MCF 10A (cell line): Measurements from ENCODE around the gene SPOCD1. TPM values are rescaled to one million over a fixed set of nuclear protein-coding genes. Genes with fewer than 3 reads are reported as not detected.

Source experiments
- BruUV-seq: library from RNA; stranded (reverse); fragments of 400-500 nt; replicated peaks from 2 replicates; lab custom pipeline; 2021; lab: Mats Ljungman, UMichigan
- CTCF ChIA-PET: fragments of 300-600 bp; sonication (Branson Sonifier 250); formaldehyde crosslinking; extraction: SDS; loops from one replicate; lab custom pipeline; 2021; ENCODE audit warnings: antibody characterized with exemption, inconsistent platforms; lab: Yijun Ruan, JAX
- POLR2A ChIA-PET: fragments of 300-600, 350-650 bp; sonication (Branson Sonifier 250); formaldehyde crosslinking; extraction: SDS; loops from one replicate; lab custom pipeline; 2020; ENCODE audit warnings: antibody characterized with exemption, inconsistent platforms; lab: Yijun Ruan, JAX
- DNase-seq: peaks from one replicate; pipeline ENCODE4 v3.0.0-alpha.2; 2018; ENCODE audit not compliant: unreplicated experiment
- H3K27ac Mint-ChIP-seq: one replicate; pipeline ENCODE4 v1.8.0; 2022; ENCODE audit warnings: mild to moderate bottlenecking, low read depth, mixed read lengths; ENCODE audit not compliant: unreplicated experiment
- H3K27me3 Mint-ChIP-seq: one replicate; pipeline ENCODE4 v1.8.0; 2022; ENCODE audit warnings: mixed read lengths; ENCODE audit not compliant: insufficient read depth, unreplicated experiment
- H3K36me3 Mint-ChIP-seq: one replicate; pipeline ENCODE4 v1.8.0; 2022; ENCODE audit warnings: mild to moderate bottlenecking, moderate library complexity, mixed read lengths; ENCODE audit not compliant: insufficient read depth, unreplicated experiment
- H3K4me1 Mint-ChIP-seq: one replicate; pipeline ENCODE4 v1.8.0; 2022; ENCODE audit warnings: mixed read lengths; ENCODE audit not compliant: insufficient read depth, unreplicated experiment
- H3K4me3 Mint-ChIP-seq: one replicate; pipeline ENCODE4 v1.8.0; 2022; ENCODE audit warnings: mild to moderate bottlenecking, moderate library complexity, mixed read lengths; ENCODE audit not compliant: unreplicated experiment
- H3K9me3 Mint-ChIP-seq: one replicate; pipeline ENCODE4 v1.8.0; 2022; ENCODE audit warnings: mixed read lengths; ENCODE audit not compliant: unreplicated experiment
- intact Hi-C: fragments of 100-400 bp; cut with micrococcal nuclease; formaldehyde crosslinking; loops from 2 replicates; pipeline ENCODE4 v1.14.1; 2022
- total RNA-seq: library from RNA; stranded (reverse); gene quantifications from 2 replicates; pipeline ENCODE4 v1.2.3, GENCODE V29; 2022
- TF ChIP-seq, protein P1 (sequence below): fragments of 200-600 bp; IDR thresholded peaks from one replicate; pipeline ENCODE4 v1.8.0; 2022; ENCODE audit warnings: antibody characterized with exemption, mild to moderate bottlenecking; ENCODE audit not compliant: unreplicated experiment

SPOCD1 gene
- total RNA-seq, 1 experiment from 2014 or later = 0.47 TPM

DNA sequence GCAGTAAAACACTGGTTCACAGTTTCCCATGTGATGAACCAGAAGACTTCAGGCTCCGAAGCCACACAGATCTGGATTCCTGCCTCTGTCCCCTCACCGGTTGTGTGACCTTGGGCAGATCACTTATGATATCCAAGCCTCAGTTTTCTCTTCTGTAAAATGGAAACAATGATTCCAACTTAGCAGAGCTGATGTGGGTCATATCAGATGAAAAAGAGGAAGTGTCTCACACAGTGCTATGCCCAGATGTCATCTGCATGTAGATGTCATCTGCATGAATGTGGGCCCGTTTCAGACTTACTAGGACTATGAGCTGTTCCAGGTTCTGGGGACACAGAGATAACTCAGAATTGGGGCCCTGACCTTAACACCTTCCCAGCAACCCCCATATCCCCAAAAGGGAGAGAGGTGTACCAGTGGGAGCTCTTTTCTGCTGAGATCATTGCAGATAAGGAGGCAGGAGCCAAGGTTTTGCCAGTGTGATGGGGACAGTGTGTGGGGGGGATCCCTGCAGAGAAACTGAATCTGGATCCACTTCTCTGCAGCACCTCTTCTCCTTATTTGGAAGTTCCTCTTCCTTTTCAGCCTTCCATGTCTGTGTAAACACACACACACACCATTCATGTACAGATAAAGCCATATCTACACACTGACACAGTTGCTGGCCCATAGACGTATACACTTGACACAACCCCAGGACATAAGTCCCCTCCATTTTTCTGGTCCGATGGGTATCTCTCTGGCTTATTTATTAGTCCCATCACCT lies 46.7 kb downstream of the SPOCD1 start:
- no peak for DNase-seq
- H3K27me3 Mint-ChIP-seq = peaks cover 21% of the 10 kb centered on the region
- CTCF ChIA-PET = no interaction called here
- no peak overlapping the region for H3K27ac Mint-ChIP-seq
- H3K9me3 Mint-ChIP-seq = no peaks in the 10 kb centered on the region
- POLR2A ChIA-PET = interaction anchor here (0.7 kb wide), 1 partner anchor 66 kb away, joined by 4 read pairs; the partner anchor contains the start of gene COL16A1
- no peak overlapping the region for H3K4me3 Mint-ChIP-seq
- no peaks in the 10 kb centered on the region for H3K36me3 Mint-ChIP-seq
- BruUV-seq = no TSS peak
- TF ChIP-seq, protein P1, sequence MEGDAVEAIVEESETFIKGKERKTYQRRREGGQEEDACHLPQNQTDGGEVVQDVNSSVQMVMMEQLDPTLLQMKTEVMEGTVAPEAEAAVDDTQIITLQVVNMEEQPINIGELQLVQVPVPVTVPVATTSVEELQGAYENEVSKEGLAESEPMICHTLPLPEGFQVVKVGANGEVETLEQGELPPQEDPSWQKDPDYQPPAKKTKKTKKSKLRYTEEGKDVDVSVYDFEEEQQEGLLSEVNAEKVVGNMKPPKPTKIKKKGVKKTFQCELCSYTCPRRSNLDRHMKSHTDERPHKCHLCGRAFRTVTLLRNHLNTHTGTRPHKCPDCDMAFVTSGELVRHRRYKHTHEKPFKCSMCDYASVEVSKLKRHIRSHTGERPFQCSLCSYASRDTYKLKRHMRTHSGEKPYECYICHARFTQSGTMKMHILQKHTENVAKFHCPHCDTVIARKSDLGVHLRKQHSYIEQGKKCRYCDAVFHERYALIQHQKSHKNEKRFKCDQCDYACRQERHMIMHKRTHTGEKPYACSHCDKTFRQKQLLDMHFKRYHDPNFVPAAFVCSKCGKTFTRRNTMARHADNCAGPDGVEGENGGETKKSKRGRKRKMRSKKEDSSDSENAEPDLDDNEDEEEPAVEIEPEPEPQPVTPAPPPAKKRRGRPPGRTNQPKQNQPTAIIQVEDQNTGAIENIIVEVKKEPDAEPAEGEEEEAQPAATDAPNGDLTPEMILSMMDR = no peak
- intact Hi-C loops = no loop called here
- H3K4me1 Mint-ChIP-seq = peaks cover 19% of the 10 kb centered on the region

DNA sequence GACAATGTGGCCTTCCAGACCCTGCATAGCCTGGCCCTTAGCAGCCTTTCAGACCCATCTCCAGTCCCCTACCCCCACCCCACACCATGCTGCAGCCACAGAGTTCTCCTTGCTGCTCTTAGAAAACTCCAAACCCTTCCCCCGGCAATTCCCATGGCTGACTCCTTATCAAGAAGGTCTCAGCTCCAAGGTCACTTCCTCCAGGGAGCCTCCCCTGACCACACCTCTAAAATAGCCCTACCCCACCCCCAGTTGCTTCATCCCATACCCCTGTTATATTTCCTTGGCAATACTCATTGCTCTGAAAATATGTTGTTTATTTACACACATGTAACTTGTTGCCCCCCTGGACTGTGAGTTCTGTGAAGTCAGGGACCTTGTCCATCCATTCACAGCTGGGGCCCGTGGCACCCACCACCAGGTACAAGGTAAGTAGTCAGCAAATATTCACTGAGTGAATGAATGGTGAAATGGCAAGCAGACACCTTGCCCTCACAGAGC lies 47.4 kb downstream of the SPOCD1 start:
- Mint-ChIP-seq H3K36me3 (no peaks in the 10 kb centered on the region), H3K27ac (no peak overlapping the region), H3K4me1 (peaks cover 20% of the 10 kb centered on the region), H3K9me3 (no peaks in the 10 kb centered on the region), H3K27me3 (peaks cover 14% of the 10 kb centered on the region), H3K4me3 (no peak overlapping the region)
- BruUV-seq = no TSS peak
- ChIA-PET CTCF (no interaction called here), POLR2A (interaction anchor here (0.7 kb wide), 1 partner anchor 65 kb away, joined by 4 read pairs; the partner anchor contains the start of gene COL16A1)
- no peak for DNase-seq
- intact Hi-C loops = no loop called here
- TF ChIP-seq, protein P1 = no peak

DNA sequence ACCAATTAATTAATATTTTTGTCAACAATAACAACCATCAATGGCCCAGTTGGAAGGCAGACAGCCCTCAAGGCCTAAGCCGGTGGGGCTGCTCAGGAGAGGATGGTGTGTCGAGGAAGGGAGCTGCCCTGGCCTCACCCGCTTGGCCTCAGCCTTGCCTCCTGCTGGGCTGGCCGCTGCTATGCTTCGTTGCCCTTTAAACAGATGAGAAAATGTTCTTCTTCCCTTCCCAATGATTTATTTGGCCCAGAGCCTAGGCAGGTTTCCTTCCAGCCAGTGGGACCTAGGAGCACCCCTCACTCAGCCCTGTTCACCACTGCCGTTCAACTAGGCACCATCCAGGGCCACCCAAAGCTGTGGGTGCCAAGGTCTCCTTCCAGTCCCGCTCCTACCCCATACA lies 48.6 kb downstream of the SPOCD1 start:
- H3K27ac Mint-ChIP-seq = no peak overlapping the region
- DNase-seq = no peak
- no peaks in the 10 kb centered on the region for H3K9me3 Mint-ChIP-seq
- intact Hi-C loops = no loop called here
- no peaks in the 10 kb centered on the region for H3K36me3 Mint-ChIP-seq
- H3K4me3 Mint-ChIP-seq = no peak overlapping the region
- peaks cover 3% of the 10 kb centered on the region for H3K27me3 Mint-ChIP-seq
- peaks cover 25% of the 10 kb centered on the region for H3K4me1 Mint-ChIP-seq
- ChIA-PET CTCF (interaction anchor here (1.5 kb wide), 1 partner anchor 21 kb away, joined by 3 read pairs; no protein-coding TSS in a partner anchor), POLR2A (interaction anchor here (1.1 kb wide), 1 partner anchor 21 kb away, joined by 4 read pairs; no protein-coding TSS in a partner anchor)
- TF ChIP-seq, protein P1 = no peak
- no TSS peak for BruUV-seq

DNA sequence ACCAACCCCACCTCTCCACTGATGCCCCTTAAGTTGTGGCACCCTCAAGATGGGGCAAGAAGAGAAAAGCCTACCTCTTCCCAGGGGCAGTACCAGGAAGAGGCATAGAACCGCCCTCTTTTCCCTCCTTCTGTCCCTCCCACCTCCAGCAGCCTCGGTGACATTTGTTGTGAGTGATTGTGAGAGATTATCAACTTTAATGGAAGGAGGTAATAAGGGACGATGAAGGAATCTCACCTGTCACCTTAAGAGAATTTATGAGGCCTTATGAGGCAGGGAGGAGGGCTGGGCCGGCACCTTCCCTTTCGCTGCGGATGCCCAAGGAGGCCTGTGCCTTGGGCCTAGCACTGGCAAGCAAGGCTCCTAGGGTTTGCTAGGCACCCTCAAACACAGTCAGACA lies 50.3 kb downstream of the SPOCD1 start:
- no peak for DNase-seq
- H3K27ac Mint-ChIP-seq = no peak overlapping the region
- H3K4me1 Mint-ChIP-seq = peaks cover 18% of the 10 kb centered on the region
- TF ChIP-seq, protein P1 = no peak
- intact Hi-C loops = no loop called here
- H3K4me3 Mint-ChIP-seq = no peak overlapping the region
- no peaks in the 10 kb centered on the region for H3K27me3 Mint-ChIP-seq
- no peaks in the 10 kb centered on the region for H3K9me3 Mint-ChIP-seq
- POLR2A ChIA-PET = no interaction called here
- CTCF ChIA-PET = interaction anchor here (1.1 to 1.8 kb wide), 4 partner anchors 10 to 199 kb away, joined by 3 to 5 read pairs (median 4); no protein-coding TSS in a partner anchor
- no TSS peak for BruUV-seq
- no peaks in the 10 kb centered on the region for H3K36me3 Mint-ChIP-seq
